ENCODE results near the gene PCNX4.

PCNX4 gene

GRCh38 chr14:60206837-60207533 lies 115.3 kb downstream of the PCNX4 start:
- no peaks in the 10 kb centered on the region for H3K27me3 ChIP-seq (replicated peaks; ENCODE audit: insufficient read depth, low read length)
- H3K9me3 ChIP-seq (replicated peaks; ENCODE audit: insufficient read depth, low read length) = no peaks in the 10 kb centered on the region
- no peak overlapping the region for H3K27ac ChIP-seq (ENCODE audit: low read length)
- no peaks in the 10 kb centered on the region for H4K20me1 ChIP-seq (ENCODE audit: insufficient read depth, low read length)
- H3F3A ChIP-seq (ENCODE audit: insufficient read depth, low read length) = no peaks in the 10 kb centered on the region
- H2AFZ ChIP-seq (ENCODE audit: low read length) = no peak overlapping the region
- no peaks in the 10 kb centered on the region for H3K9me2 ChIP-seq (replicated peaks; ENCODE audit: insufficient read depth, low read length)
- H3K4me3 ChIP-seq (ENCODE audit: low read length) = no peak overlapping the region
- H3K79me2 ChIP-seq (ENCODE audit: low read length) = no peaks in the 10 kb centered on the region
- H3K4me1 ChIP-seq (ENCODE audit: low read length) = no peaks in the 10 kb centered on the region
- DNase-seq = no peak
- H3K36me3 ChIP-seq (replicated peaks; ENCODE audit: insufficient read depth, low read length) = no peaks in the 10 kb centered on the region
- no peak overlapping the region for H3K9ac ChIP-seq (ENCODE audit: low read length)
- no peak for TF ChIP-seq CTCF (IDR thresholded peaks at IDR 0.05; ENCODE audit: low read length)
- no peak for TF ChIP-seq EZH2 (optimal IDR thresholded peaks at IDR 0.05; ENCODE audit: low read depth, low read length)
- TF ChIP-seq EZH2phosphoT487 (IDR thresholded peaks at IDR 0.05; ENCODE audit: low read length) = no peak
- H3K4me2 ChIP-seq (ENCODE audit: low read depth, low read length) = no peak overlapping the region

- H3K36me3 ChIP-seq (replicated peaks; ENCODE audit: insufficient read depth, low read length) = no peaks in the 10 kb centered on the region
- H3K79me2 ChIP-seq (ENCODE audit: low read length) = no peaks in the 10 kb centered on the region
- H4K20me1 ChIP-seq (ENCODE audit: insufficient read depth, low read length) = no peaks in the 10 kb centered on the region
- H3K9me2 ChIP-seq (replicated peaks; ENCODE audit: insufficient read depth, low read length) = no peaks in the 10 kb centered on the region
- no peak overlapping the region for H3K4me2 ChIP-seq (ENCODE audit: low read depth, low read length)
- TF ChIP-seq EZH2phosphoT487 (IDR thresholded peaks at IDR 0.05; ENCODE audit: low read length) = no peak
- TF ChIP-seq CTCF (IDR thresholded peaks at IDR 0.05; ENCODE audit: low read length) = no peak
- no peak for TF ChIP-seq EZH2 (optimal IDR thresholded peaks at IDR 0.05; ENCODE audit: low read depth, low read length)
- DNase-seq = no peak
- no peaks in the 10 kb centered on the region for H3K9me3 ChIP-seq (replicated peaks; ENCODE audit: insufficient read depth, low read length)
- no peaks in the 10 kb centered on the region for H3F3A ChIP-seq (ENCODE audit: insufficient read depth, low read length)
- H2AFZ ChIP-seq (ENCODE audit: low read length) = no peak overlapping the region
- no peaks in the 10 kb centered on the region for H3K27me3 ChIP-seq (replicated peaks; ENCODE audit: insufficient read depth, low read length)
- H3K4me3 ChIP-seq (ENCODE audit: low read length) = no peak overlapping the region
- H3K27ac ChIP-seq (ENCODE audit: low read length) = no peak overlapping the region
- H3K4me1 ChIP-seq (ENCODE audit: low read length) = no peaks in the 10 kb centered on the region
- H3K9ac ChIP-seq (ENCODE audit: low read length) = no peak overlapping the region
Observed at GRCh38 chr14:60210703-60211102, 119.0 kb downstream of the PCNX4 start.

- Histone ChIP-seq H4K20me1 (ENCODE audit: insufficient read depth, low read length) (no peaks in the 10 kb centered on the region), H3K4me2 (ENCODE audit: low read depth, low read length) (no peak overlapping the region), H3K27me3 (replicated peaks; ENCODE audit: insufficient read depth, low read length) (no peaks in the 10 kb centered on the region), H3K79me2 (ENCODE audit: low read length) (no peaks in the 10 kb centered on the region), H3F3A (ENCODE audit: insufficient read depth, low read length) (no peaks in the 10 kb centered on the region), H3K36me3 (replicated peaks; ENCODE audit: insufficient read depth, low read length) (no peaks in the 10 kb centered on the region), H3K4me3 (ENCODE audit: low read length) (no peak overlapping the region), H2AFZ (ENCODE audit: low read length) (no peak overlapping the region), H3K9me3 (replicated peaks; ENCODE audit: insufficient read depth, low read length) (no peaks in the 10 kb centered on the region), H3K9me2 (replicated peaks; ENCODE audit: insufficient read depth, low read length) (no peaks in the 10 kb centered on the region), H3K27ac (ENCODE audit: low read length) (no peak overlapping the region), H3K9ac (ENCODE audit: low read length) (no peak overlapping the region), H3K4me1 (ENCODE audit: low read length) (no peaks in the 10 kb centered on the region)
- TF ChIP-seq EZH2phosphoT487 (IDR thresholded peaks at IDR 0.05; ENCODE audit: low read length) = no peak
- TF ChIP-seq CTCF (IDR thresholded peaks at IDR 0.05; ENCODE audit: low read length) = no peak
- no peak for DNase-seq
Observed at GRCh38 chr14:60211153-60211552, 119.4 kb downstream of the PCNX4 start.
